SK-MEL-5 (cell line): ENCODE measurements around the gene IMMT. TPM values are rescaled to one million over a fixed set of nuclear protein-coding genes. Genes with fewer than 3 reads are reported as not detected.

ENCODE experiments used
- DNase-seq: peaks from one replicate; pipeline ENCODE4 v3.0.0-alpha.2; 2016; ENCODE audit warnings: low read depth, low spot score
- in situ Hi-C: cut with HindIII; loops from 2 replicates; pipeline ENCODE4 v1.10.0; 2016; ENCODE audit warnings: low sequenced_read_pairs, high pct_unique_total_duplicates, low pct_unique_long_range_greater_than_20kb
- total RNA-seq: library from RNA; depleted of rRNA; stranded (reverse); fragments of >200 nt; shearing (Covaris generic); gene quantifications from 2 replicates; pipeline ENCODE4 v1.2.3, GENCODE V29; 2014

IMMT gene
- total RNA-seq, 1 experiment from 2014 or later = 116 TPM

GRCh38 chr2:86172610-86173009 lies 22.7 kb downstream of the IMMT start:
- in situ Hi-C loops = no loop called here
- no peak for DNase-seq

GRCh38 chr2:86171295-86171694 lies 24.0 kb downstream of the IMMT start:
- in situ Hi-C loops = no loop called here
- no peak for DNase-seq

- in situ Hi-C loops = no loop called here
- no peak for DNase-seq
These were observed 24.8 kb downstream of the IMMT start for GRCh38 chr2:86170449-86170848.

- DNase-seq = no peak
- in situ Hi-C loops = no loop called here
These were observed 34.9 kb downstream of the IMMT start for GRCh38 chr2:86160156-86160952.

- DNase-seq = no peak
- in situ Hi-C loops = no loop called here
These were observed 37.0 kb downstream of the IMMT start for GRCh38 chr2:86158286-86158685.

GRCh38 chr2:86157009-86157556 lies 38.2 kb downstream of the IMMT start:
- in situ Hi-C loops = no loop called here
- no peak for DNase-seq

- in situ Hi-C loops = no loop called here
- DNase-seq = no peak
These were observed 44.8 kb downstream of the IMMT start for GRCh38 chr2:86150502-86150901.

- peak; percentile 35 for DNase-seq
- in situ Hi-C loops = no loop called here
These were observed 47.5 kb downstream of the IMMT start for GRCh38 chr2:86147793-86148192.

GRCh38 chr2:86143926-86144685 lies 51.2 kb downstream of the IMMT start:
- in situ Hi-C loops = no loop called here
- no peak for DNase-seq

- in situ Hi-C loops = no loop called here
- DNase-seq = no peak
These were observed 52.0 kb downstream of the IMMT start for GRCh38 chr2:86143307-86143706.

- in situ Hi-C loops = no loop called here
- DNase-seq = no peak
These were observed 52.6 kb downstream of the IMMT start for GRCh38 chr2:86142436-86143257.

GRCh38 chr2:86140969-86141392 lies 54.3 kb downstream of the IMMT start:
- DNase-seq = peak; percentile 97
- in situ Hi-C loops = no loop called here

GRCh38 chr2:86139981-86140380 lies 55.3 kb downstream of the IMMT start:
- no peak for DNase-seq
- in situ Hi-C loops = no loop called here

- in situ Hi-C loops = no loop called here
- DNase-seq = no peak
These were observed 56.3 kb downstream of the IMMT start for GRCh38 chr2:86138736-86139625.

- DNase-seq = no peak
- in situ Hi-C loops = no loop called here
These were observed 59.1 kb downstream of the IMMT start for GRCh38 chr2:86136141-86136540.

GRCh38 chr2:86135653-86136052 lies 59.6 kb downstream of the IMMT start:
- in situ Hi-C loops = no loop called here

GRCh38 chr2:86134709-86135108 lies 60.6 kb downstream of the IMMT start:
- in situ Hi-C loops = no loop called here
- no peak for DNase-seq

More at GRCh38 chr2:86135653-86136052, 59.6 kb downstream of the IMMT start:
- no peak for DNase-seq
